ENCODE results near the gene TAOK3. TPM values are rescaled to one million over a fixed set of nuclear protein-coding genes. Genes with fewer than 3 reads are reported as not detected.

The TAOK3 gene
- total and polyA plus RNA-seq, 2 of the 8 experiments (the other 6 are each of a cell fraction or from before 2014, with no cell fraction given) = 5.2 to 9.3 TPM

DNA sequence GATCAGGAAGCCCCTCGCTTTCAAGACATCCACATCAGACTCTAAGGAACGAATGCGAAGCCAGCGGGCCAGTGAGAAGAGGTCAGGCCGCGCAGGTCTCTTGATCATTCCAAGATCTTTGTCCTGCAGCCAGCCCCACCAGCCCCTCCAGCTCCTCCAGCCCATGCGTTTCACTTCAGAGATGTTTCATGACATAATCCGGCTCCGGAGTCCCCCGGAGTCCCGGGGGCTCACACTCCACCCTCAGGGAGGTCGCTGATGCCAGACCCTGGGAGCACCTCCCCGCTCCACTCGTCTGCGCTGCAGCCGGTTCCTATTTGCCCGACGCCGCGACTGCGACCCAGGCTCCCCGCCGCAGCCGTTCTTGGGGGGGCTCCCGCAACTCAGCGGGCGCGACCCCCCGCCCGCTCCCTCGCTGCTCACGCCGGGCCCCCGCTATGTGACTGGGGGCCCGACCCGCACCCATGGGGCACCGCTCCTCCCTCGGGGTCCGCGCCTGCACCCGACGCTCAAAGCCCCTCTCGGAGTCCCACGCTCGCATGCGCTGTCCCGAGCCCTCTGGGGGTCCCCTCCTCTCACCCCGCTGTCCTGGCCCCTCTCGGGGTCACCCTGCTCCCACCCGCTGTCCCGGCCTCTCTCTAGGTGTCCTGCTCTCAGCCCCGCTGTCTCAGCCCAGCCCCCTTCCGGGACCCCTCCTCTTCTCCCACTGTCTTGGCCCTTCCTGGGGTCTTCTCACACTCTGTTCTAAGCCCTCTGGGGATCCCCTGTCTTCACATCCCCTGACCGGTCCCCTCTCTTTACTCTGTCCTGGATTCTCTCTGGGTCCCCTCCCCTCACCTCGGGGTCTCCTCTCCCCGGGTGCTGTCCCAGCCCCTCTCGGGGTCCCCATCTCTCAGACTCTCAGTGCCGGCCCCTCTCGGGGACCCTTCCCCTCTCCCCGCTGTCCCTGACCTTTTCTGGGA lies 1.1 kb downstream of the TAOK3 start:
- H2BK15ac ChIP-seq (ENCODE audit: low read length) = no peak overlapping the region
- no peak overlapping the region for H2BK12ac ChIP-seq (ENCODE audit: low read depth, low read length)
- no peak overlapping the region; the same call in 1 of the 2 replicates for H4K8ac ChIP-seq (ENCODE audit: extremely low read depth, insufficient read depth, low read length)
- H3K56ac ChIP-seq (replicated peaks; ENCODE audit: insufficient read length, low read depth, low read length) = no peak overlapping the region
- peaks cover 13% of the 10 kb centered on the region; the same call in 1 of the 2 replicates for H3K23me2 ChIP-seq (ENCODE audit: low read depth, low read length)
- no peak overlapping the region for H3K4ac ChIP-seq (replicated peaks; ENCODE audit: insufficient read length, low read depth, low read length)
- peaks cover 0 to 6% (median 3%) of the 10 kb centered on the region in 4 experiments; a peak in 5 of 7 replicates for H3K4me1 ChIP-seq (replicated peaks in 1 of 4; ENCODE audit: control insufficient read depth in 3 of 4, insufficient read depth in 4 of 4, low read length in 3 of 4)
- H3K27ac ChIP-seq (ENCODE audit: low read depth, low read length) = no peak overlapping the region
- H3K23ac ChIP-seq (ENCODE audit: insufficient read length) = no peak overlapping the region
- H3K4me2 ChIP-seq (ENCODE audit: insufficient read depth in 1 of 2, low read depth in 2 of 2, low read length in 2 of 2) = peak overlapping the region; percentile 74 to 84
- no peak overlapping the region for H2BK20ac ChIP-seq (ENCODE audit: low read length)
- peak overlapping the region in 1 of 4 experiments; percentile 54; a peak in 1 of 7 replicates for H3K9ac ChIP-seq (replicated peaks in 1 of 4; ENCODE audit: extremely low read depth in 1 of 4, low read depth in 3 of 4, low read length in 3 of 4)
- H3K79me2 ChIP-seq (ENCODE audit: control insufficient read depth in 1 of 2, insufficient read depth in 2 of 2, low read length in 2 of 2) = no peaks in the 10 kb centered on the region
- no peak overlapping the region for H2BK5ac ChIP-seq (ENCODE audit: low read depth, low read length)
- H3K9me3 ChIP-seq (ENCODE audit: insufficient read depth in 2 of 2, low read depth in 1 of 2, low read length in 1 of 2) = no peaks in the 10 kb centered on the region
- H2AFZ ChIP-seq (ENCODE audit: low read length) = peak overlapping the region; percentile 26; the same call in 1 of the 2 replicates
- ChIA-PET CTCF (ENCODE audit: partially characterized antibody) (interaction anchor here (0.6 to 1.5 kb wide), 3 partner anchors 171 to 206 kb away, joined by 3 to 4 read pairs (median 4); no protein-coding TSS in a partner anchor), POLR2A (ENCODE audit: partially characterized antibody) (interaction anchor here (0.6 to 0.9 kb wide), 2 partner anchors 182 to 435 kb away, joined by 3 read pairs; no protein-coding TSS in a partner anchor)
- no peaks in the 10 kb centered on the region for H3K79me1 ChIP-seq (ENCODE audit: low read depth, low read length)
- peak overlapping the region; percentile 85 to 97 (median 90) for H3K4me3 ChIP-seq (ENCODE audit: extremely low read depth in 1 of 4, insufficient read depth in 2 of 4, low read depth in 3 of 4, low read length in 4 of 4)
- H4K91ac ChIP-seq (replicated peaks; ENCODE audit: insufficient read length, low read length) = no peak overlapping the region
- no peak overlapping the region for H2BK120ac ChIP-seq (replicated peaks; ENCODE audit: low read depth, low read length)
- no peak overlapping the region for H3K18ac ChIP-seq (ENCODE audit: extremely low read depth, low read length)
- no peaks in the 10 kb centered on the region for H3K36me3 ChIP-seq (ENCODE audit: control insufficient read depth in 2 of 4, insufficient read depth in 4 of 4, low read length in 3 of 4)
- H2AK5ac ChIP-seq (ENCODE audit: low read depth, low read length) = no peak overlapping the region
- 4% methylated on average over 48 of the region's 60 CpGs; no CpG with 5 or more reads in 1 of the 2 experiments for WGBS, 2 experiments (ENCODE audit: extremely low coverage in 1 of 2, insufficient coverage in 1 of 2, insufficient read length in 1 of 2, insufficient replicate concordance in 2 of 2, low coverage in 1 of 2, low lambda C conversion rate in 2 of 2, missing lambda C conversion rate in 1 of 2)
- H3K14ac ChIP-seq (ENCODE audit: insufficient read length) = no peak overlapping the region
- no peak overlapping the region for H4K5ac ChIP-seq (ENCODE audit: insufficient read length, low read depth, low read length)
- no peaks in the 10 kb centered on the region for H4K20me1 ChIP-seq (replicated peaks in 1 of 2; ENCODE audit: control insufficient read depth in 1 of 2, insufficient read depth in 2 of 2, low read length in 2 of 2)
- FAIRE-seq = no peak
- DNase-seq (ENCODE audit: low read depth in 1 of 2, low spot score in 2 of 2) = peak in 1 of 2 experiments; percentile 62
- H3K27me3 ChIP-seq (replicated peaks in 1 of 4; ENCODE audit: control insufficient read depth in 3 of 4, extremely low read depth in 1 of 4, insufficient read depth in 3 of 4, low read length in 3 of 4) = peaks cover 0 to 13% (median 8%) of the 10 kb centered on the region in 4 experiments; a peak in 5 of 7 replicates
- TF ChIP-seq SUZ12 (IDR thresholded peaks at IDR 0.05; ENCODE audit: low read length) = peak; percentile 58
- no peak for TF ChIP-seq SRF (IDR thresholded peaks at IDR 0.05; ENCODE audit: low read depth, low read length)
- no peak for TF ChIP-seq RAD21 (IDR thresholded peaks at IDR 0.05 in 1 of 2, conservative IDR thresholded peaks at IDR 0.05 in 1 of 2; ENCODE audit: low read depth in 2 of 2, low read length in 2 of 2)
- peak; percentile 47 for TF ChIP-seq ASH2L (IDR thresholded peaks at IDR 0.05; ENCODE audit: low read length)
- TF ChIP-seq EZH2 (IDR thresholded peaks at IDR 0.05; ENCODE audit: low read depth, low read length, severe bottlenecking) = peak; percentile 70
- TF ChIP-seq RFX5 (IDR thresholded peaks at IDR 0.05; ENCODE audit: borderline replicate concordance, low read depth, low read length) = no peak
- TF ChIP-seq KDM4A (IDR thresholded peaks at IDR 0.05; ENCODE audit: low read depth, low read length, severe bottlenecking) = peak; percentile 71
- TF ChIP-seq, protein P1, sequence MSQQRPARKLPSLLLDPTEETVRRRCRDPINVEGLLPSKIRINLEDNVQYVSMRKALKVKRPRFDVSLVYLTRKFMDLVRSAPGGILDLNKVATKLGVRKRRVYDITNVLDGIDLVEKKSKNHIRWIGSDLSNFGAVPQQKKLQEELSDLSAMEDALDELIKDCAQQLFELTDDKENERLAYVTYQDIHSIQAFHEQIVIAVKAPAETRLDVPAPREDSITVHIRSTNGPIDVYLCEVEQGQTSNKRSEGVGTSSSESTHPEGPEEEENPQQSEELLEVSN (IDR thresholded peaks at IDR 0.05) = no peak
- TF ChIP-seq RBBP5 (IDR thresholded peaks at IDR 0.05; ENCODE audit: borderline replicate concordance, low read depth, low read length) = peak; percentile 65; the same call in 1 of the 2 replicates
